ENCODE results near the gene IGF2BP2.
"Not testable (repeated sequence)": the region's sequence is repeated elsewhere in the genome, so short reads cannot be mapped to it uniquely, and the experiment has no call there.

The IGF2BP2 gene

GRCh38 chr3:185856652-185857051 is 31.8 kb upstream of the IGF2BP2 start:
- no peaks in the 10 kb centered on the region for H3K4me1 ChIP-seq (ENCODE audit: control insufficient read depth, low read depth, low read length)

GRCh38 chr3:185853771-185854170 is 28.9 kb upstream of the IGF2BP2 start:
- H3K9ac ChIP-seq (ENCODE audit: low read length); H3K27ac ChIP-seq (ENCODE audit: low read length); H3K27me3 ChIP-seq (ENCODE audit: control insufficient read depth, insufficient read depth, low read length); H3K4me1 ChIP-seq (ENCODE audit: control insufficient read depth, low read depth, low read length); H3K4me3 ChIP-seq (ENCODE audit: low read length); H3K36me3 ChIP-seq (ENCODE audit: control insufficient read depth, low read depth, low read length); H3K9me3 ChIP-seq (ENCODE audit: control insufficient read depth, low read depth, low read length): not testable (repeated sequence)

More at GRCh38 chr3:185856652-185857051, 31.8 kb upstream of the IGF2BP2 start:
- H3K36me3 ChIP-seq (ENCODE audit: control insufficient read depth, low read depth, low read length) = no peaks in the 10 kb centered on the region
- no peaks in the 10 kb centered on the region for H3K27me3 ChIP-seq (ENCODE audit: control insufficient read depth, insufficient read depth, low read length)
- H3K9ac ChIP-seq (ENCODE audit: low read length) = no peak overlapping the region
- H3K9me3 ChIP-seq (ENCODE audit: control insufficient read depth, low read depth, low read length) = peaks cover 4% of the 10 kb centered on the region
- no peak overlapping the region for H3K4me3 ChIP-seq (ENCODE audit: low read length)
- no peak overlapping the region for H3K27ac ChIP-seq (ENCODE audit: low read length)

GRCh38 chr3:185852635-185853034 is 27.8 kb upstream of the IGF2BP2 start:
- peaks cover 4% of the 10 kb centered on the region for H3K9me3 ChIP-seq (ENCODE audit: control insufficient read depth, low read depth, low read length)
- no peak overlapping the region for H3K4me3 ChIP-seq (ENCODE audit: low read length)
- no peaks in the 10 kb centered on the region for H3K4me1 ChIP-seq (ENCODE audit: control insufficient read depth, low read depth, low read length)
- no peak overlapping the region for H3K27ac ChIP-seq (ENCODE audit: low read length)
- H3K9ac ChIP-seq (ENCODE audit: low read length) = no peak overlapping the region
- H3K36me3 ChIP-seq (ENCODE audit: control insufficient read depth, low read depth, low read length) = no peaks in the 10 kb centered on the region
- H3K27me3 ChIP-seq (ENCODE audit: control insufficient read depth, insufficient read depth, low read length) = no peaks in the 10 kb centered on the region

DNA sequence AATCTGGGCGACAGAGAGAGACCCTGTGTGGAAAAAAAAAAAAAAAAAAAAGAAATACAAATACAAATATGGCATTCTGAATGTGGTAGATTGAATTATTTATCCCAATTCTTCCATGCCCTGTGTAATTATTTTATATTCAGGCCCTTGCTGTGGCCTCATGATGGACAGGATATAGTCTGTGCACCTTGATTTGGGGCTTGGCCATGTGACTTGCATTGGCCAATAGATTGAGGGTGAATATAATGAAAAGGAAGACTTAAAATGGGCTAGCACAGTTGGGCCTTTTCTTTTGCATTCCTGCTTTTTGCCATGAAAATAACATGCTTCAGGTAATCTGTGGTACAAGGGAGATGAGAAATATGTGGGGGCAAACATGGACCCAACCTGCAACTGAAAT is 27.1 kb upstream of the IGF2BP2 start:
- H3K27ac ChIP-seq (ENCODE audit: low read length) = no peak overlapping the region
- H3K9ac ChIP-seq (ENCODE audit: low read length) = no peak overlapping the region
- peaks cover 4% of the 10 kb centered on the region for H3K9me3 ChIP-seq (ENCODE audit: control insufficient read depth, low read depth, low read length)
- H3K36me3 ChIP-seq (ENCODE audit: control insufficient read depth, low read depth, low read length) = no peaks in the 10 kb centered on the region
- H3K27me3 ChIP-seq (ENCODE audit: control insufficient read depth, insufficient read depth, low read length) = no peaks in the 10 kb centered on the region
- H3K4me3 ChIP-seq (ENCODE audit: low read length) = no peak overlapping the region
- H3K4me1 ChIP-seq (ENCODE audit: control insufficient read depth, low read depth, low read length) = no peaks in the 10 kb centered on the region

DNA sequence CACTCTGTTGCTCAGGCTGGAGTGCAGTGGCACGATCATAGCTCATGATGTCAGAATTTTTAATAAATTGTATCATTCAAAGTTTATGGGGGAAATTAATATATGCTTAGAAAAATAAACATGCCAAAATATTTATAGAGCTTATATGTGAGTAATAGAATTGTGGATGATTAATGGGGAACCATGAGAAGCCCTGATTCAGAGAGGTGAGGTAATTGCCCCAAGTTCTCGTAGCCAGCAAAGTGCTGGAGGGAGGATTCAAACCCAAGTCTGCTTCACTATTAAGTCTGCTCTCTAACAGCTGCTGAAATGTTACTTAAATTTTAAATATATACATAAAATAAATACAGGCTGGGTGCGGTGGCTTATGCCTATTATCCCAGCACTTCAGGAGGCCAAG is 26.2 kb upstream of the IGF2BP2 start:
- Histone ChIP-seq H3K4me3 (ENCODE audit: low read length) (no peak overlapping the region), H3K36me3 (ENCODE audit: control insufficient read depth, low read depth, low read length) (no peaks in the 10 kb centered on the region), H3K4me1 (ENCODE audit: control insufficient read depth, low read depth, low read length) (no peaks in the 10 kb centered on the region), H3K9me3 (ENCODE audit: control insufficient read depth, low read depth, low read length) (no peaks in the 10 kb centered on the region), H3K27me3 (ENCODE audit: control insufficient read depth, insufficient read depth, low read length) (no peaks in the 10 kb centered on the region), H3K27ac (ENCODE audit: low read length) (no peak overlapping the region), H3K9ac (ENCODE audit: low read length) (no peak overlapping the region)

- peaks cover 5% of the 10 kb centered on the region for H3K4me1 ChIP-seq (ENCODE audit: control insufficient read depth, low read depth, low read length)
- H3K9ac ChIP-seq (ENCODE audit: low read length) = no peak overlapping the region
- H3K36me3 ChIP-seq (ENCODE audit: control insufficient read depth, low read depth, low read length) = no peaks in the 10 kb centered on the region
- no peak overlapping the region for H3K4me3 ChIP-seq (ENCODE audit: low read length)
- H3K27me3 ChIP-seq (ENCODE audit: control insufficient read depth, insufficient read depth, low read length) = no peaks in the 10 kb centered on the region
- H3K27ac ChIP-seq (ENCODE audit: low read length) = no peak overlapping the region
- H3K9me3 ChIP-seq (ENCODE audit: control insufficient read depth, low read depth, low read length) = no peaks in the 10 kb centered on the region
Measured at GRCh38 chr3:185847506-185847905, 22.7 kb upstream of the IGF2BP2 start.

- Histone ChIP-seq H3K9me3 (ENCODE audit: control insufficient read depth, low read depth, low read length) (no peaks in the 10 kb centered on the region), H3K9ac (ENCODE audit: low read length) (no peak overlapping the region), H3K27ac (ENCODE audit: low read length) (no peak overlapping the region)
Measured at GRCh38 chr3:185846037-185846436, 21.2 kb upstream of the IGF2BP2 start.

DNA sequence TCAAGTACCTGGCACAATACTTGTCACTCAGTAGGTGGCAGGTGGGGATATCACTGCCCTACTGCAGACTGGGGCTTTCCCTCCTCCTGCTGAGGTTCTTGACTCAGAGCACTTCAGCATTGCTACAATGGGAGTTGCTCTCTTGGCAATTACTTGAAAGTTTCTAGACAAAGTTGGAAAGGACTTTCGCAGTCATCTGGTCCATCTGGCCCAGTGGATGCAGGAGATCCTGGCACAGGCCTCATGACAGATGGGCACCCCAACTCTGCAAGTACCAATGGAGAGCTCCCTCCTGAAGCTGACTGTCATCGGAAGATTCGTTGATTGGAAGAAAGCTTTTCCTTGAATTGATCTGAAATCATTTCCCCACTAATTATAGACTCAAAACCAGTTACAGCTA is 19.2 kb upstream of the IGF2BP2 start:
- no peaks in the 10 kb centered on the region for H3K36me3 ChIP-seq (ENCODE audit: control insufficient read depth, low read depth, low read length)
- no peak overlapping the region for H3K27ac ChIP-seq (ENCODE audit: low read length)
- H3K9me3 ChIP-seq (ENCODE audit: control insufficient read depth, low read depth, low read length) = no peaks in the 10 kb centered on the region
- no peak overlapping the region for H3K9ac ChIP-seq (ENCODE audit: low read length)
- H3K27me3 ChIP-seq (ENCODE audit: control insufficient read depth, insufficient read depth, low read length) = no peaks in the 10 kb centered on the region
- H3K4me1 ChIP-seq (ENCODE audit: control insufficient read depth, low read depth, low read length) = peaks cover 5% of the 10 kb centered on the region
- no peak overlapping the region for H3K4me3 ChIP-seq (ENCODE audit: low read length)

More at GRCh38 chr3:185846037-185846436, 21.2 kb upstream of the IGF2BP2 start:
- no peaks in the 10 kb centered on the region for H3K36me3 ChIP-seq (ENCODE audit: control insufficient read depth, low read depth, low read length)
- no peak overlapping the region for H3K4me3 ChIP-seq (ENCODE audit: low read length)
- no peaks in the 10 kb centered on the region for H3K27me3 ChIP-seq (ENCODE audit: control insufficient read depth, insufficient read depth, low read length)
- peaks cover 5% of the 10 kb centered on the region for H3K4me1 ChIP-seq (ENCODE audit: control insufficient read depth, low read depth, low read length)

DNA sequence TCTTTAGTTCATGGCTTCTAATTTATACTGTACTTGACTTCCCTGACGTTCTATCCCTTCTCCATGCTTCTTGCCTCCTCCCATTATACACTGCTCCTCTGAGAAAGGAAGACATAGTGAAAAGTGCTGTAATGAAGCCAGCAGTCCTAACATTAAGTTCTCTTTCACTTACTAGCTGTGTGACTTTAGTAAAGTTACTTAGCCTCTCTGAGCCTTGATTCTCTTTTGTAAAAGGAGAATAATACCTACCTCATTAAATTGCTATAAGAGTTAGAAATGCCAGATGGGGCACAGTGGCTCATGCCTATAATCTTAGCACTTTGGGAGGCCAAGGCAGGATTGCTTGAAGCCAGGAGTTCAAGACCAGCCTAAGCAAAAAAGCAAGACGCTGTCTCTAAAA is 18.8 kb upstream of the IGF2BP2 start:
- H3K9me3 ChIP-seq (ENCODE audit: control insufficient read depth, low read depth, low read length) = no peaks in the 10 kb centered on the region
- peaks cover 5% of the 10 kb centered on the region for H3K4me1 ChIP-seq (ENCODE audit: control insufficient read depth, low read depth, low read length)
- H3K36me3 ChIP-seq (ENCODE audit: control insufficient read depth, low read depth, low read length) = no peaks in the 10 kb centered on the region
- H3K4me3 ChIP-seq (ENCODE audit: low read length) = no peak overlapping the region
- H3K27ac ChIP-seq (ENCODE audit: low read length) = no peak overlapping the region
- no peaks in the 10 kb centered on the region for H3K27me3 ChIP-seq (ENCODE audit: control insufficient read depth, insufficient read depth, low read length)
- no peak overlapping the region for H3K9ac ChIP-seq (ENCODE audit: low read length)

GRCh38 chr3:185843126-185843525 is 18.3 kb upstream of the IGF2BP2 start:
- Histone ChIP-seq H3K27me3 (ENCODE audit: control insufficient read depth, insufficient read depth, low read length) (no peaks in the 10 kb centered on the region), H3K4me3 (ENCODE audit: low read length) (no peak overlapping the region), H3K9ac (ENCODE audit: low read length) (no peak overlapping the region), H3K9me3 (ENCODE audit: control insufficient read depth, low read depth, low read length) (no peaks in the 10 kb centered on the region), H3K4me1 (ENCODE audit: control insufficient read depth, low read depth, low read length) (peaks cover 5% of the 10 kb centered on the region), H3K27ac (ENCODE audit: low read length) (no peak overlapping the region), H3K36me3 (ENCODE audit: control insufficient read depth, low read depth, low read length) (no peaks in the 10 kb centered on the region)

DNA sequence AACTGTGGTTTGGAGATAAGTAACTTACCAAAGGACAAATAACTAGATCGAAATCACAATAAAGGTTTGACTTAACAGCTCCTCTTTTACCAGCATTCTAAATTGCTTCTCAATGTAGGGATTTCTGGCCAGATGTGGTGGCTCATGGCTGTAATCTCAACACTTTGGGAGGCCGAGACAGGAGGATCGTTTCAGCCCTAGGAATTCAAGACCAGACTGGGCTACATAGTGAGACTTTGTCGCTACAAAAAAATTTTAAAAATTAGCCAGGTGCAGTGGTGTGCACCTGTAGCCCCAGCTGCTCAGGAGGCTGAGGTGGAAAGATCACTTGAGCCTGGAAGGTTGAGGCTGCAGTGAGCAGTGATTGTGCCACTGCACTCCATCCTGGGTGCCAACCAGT is 17.4 kb upstream of the IGF2BP2 start:
- no peaks in the 10 kb centered on the region for H3K36me3 ChIP-seq (ENCODE audit: control insufficient read depth, low read depth, low read length)
- H3K27ac ChIP-seq (ENCODE audit: low read length) = no peak overlapping the region
- no peaks in the 10 kb centered on the region for H3K27me3 ChIP-seq (ENCODE audit: control insufficient read depth, insufficient read depth, low read length)
- no peaks in the 10 kb centered on the region for H3K9me3 ChIP-seq (ENCODE audit: control insufficient read depth, low read depth, low read length)
- no peak overlapping the region for H3K4me3 ChIP-seq (ENCODE audit: low read length)
- peaks cover 5% of the 10 kb centered on the region for H3K4me1 ChIP-seq (ENCODE audit: control insufficient read depth, low read depth, low read length)
- no peak overlapping the region for H3K9ac ChIP-seq (ENCODE audit: low read length)

GRCh38 chr3:185838417-185838989 is 13.7 kb upstream of the IGF2BP2 start:
- not testable (repeated sequence) for H3K4me1 ChIP-seq (ENCODE audit: control insufficient read depth, low read depth, low read length); H3K27ac ChIP-seq (ENCODE audit: low read length); H3K9ac ChIP-seq (ENCODE audit: low read length); H3K36me3 ChIP-seq (ENCODE audit: control insufficient read depth, low read depth, low read length); H3K4me3 ChIP-seq (ENCODE audit: low read length); H3K9me3 ChIP-seq (ENCODE audit: control insufficient read depth, low read depth, low read length); H3K27me3 ChIP-seq (ENCODE audit: control insufficient read depth, insufficient read depth, low read length)
